RPMI8226 (cell line): Measurements from ENCODE around the gene PIP5KL1.

ENCODE experiments used
- DNase-seq: peaks from one replicate; pipeline ENCODE4 v3.0.0-alpha.2; 2015

The PIP5KL1 gene

DNA sequence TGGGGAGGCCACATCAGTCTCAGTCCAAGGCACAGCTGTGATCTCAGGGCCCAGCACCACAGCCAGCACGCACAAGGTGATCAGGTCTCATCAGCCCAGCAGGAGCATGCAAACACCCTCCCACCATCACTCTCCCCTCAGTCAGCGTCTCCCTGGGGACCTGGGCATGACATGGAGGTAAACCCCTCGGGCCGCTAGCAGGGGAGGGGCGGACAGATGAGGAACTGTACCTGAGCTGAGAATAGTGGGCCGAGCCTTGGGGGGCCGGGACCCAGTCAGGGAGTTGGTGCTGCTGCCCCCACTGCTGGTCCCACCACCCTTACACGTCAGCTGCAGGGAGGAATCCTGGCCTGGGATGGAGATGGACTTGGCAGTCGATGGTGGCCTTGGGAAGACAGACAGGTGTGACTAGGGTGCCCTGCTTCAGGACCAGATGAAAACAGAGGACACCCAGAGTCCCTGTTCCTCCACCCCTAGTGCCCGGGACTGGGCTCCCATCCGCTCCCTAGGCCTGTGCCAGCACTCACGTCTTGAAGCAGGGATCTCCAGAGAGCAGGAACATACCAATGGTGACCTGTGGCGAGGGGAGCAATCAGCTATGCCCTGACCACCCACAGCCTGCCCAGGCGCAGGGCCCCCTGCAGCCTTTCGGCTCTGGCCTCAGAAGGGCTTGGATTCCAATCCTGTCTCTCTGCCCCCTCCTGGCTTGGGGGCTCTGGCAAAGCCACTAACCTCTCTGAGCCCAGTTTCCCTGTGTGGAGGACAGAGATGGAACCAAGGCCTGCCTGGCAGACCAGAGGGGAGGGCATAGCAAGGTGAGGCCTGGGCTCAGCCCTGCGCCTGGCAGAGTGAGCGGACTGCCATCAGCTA is 17.5 kb upstream of the PIP5KL1 start:
- DNase-seq: no peak

DNA sequence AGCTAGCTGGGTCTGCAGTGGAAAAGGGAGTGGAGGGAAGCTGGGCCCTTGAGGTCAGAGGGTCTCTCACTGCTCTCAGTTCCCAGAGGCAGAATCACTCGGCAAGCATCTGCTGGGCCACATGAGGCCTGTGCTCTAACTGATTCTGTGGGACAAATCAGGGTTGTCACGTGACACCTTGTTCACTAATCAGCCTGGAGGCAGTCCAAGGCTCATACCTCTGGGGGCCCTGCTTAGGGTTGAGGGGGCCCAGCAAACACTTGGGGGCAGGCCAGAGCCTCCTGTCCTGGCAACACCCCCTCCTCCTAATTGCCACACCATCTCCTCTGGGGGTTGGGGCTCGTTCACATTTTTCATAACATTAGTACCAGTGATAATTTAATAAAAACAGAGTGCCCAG is 16.2 kb upstream of the PIP5KL1 start:
- no peak for DNase-seq

DNA sequence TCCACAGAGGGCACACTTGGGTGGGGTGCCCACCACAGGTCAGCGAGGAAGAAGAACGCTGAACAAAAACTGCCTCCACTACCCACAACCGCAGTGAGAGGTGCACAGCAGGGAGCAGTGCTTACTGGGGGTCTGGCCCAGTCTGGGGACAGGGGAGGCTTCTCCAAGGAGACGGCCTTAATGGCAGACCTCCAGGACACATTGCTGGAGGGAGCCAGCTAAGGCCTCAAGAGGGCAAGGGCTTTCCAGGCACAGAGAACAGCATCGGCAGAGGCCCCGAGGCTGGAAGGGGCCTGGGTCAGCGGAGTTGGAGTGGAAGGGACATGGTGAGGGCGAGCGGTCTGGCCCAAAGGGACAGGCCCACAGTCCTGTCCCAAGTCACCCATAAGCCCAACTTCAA is 15.4 kb upstream of the PIP5KL1 start:
- DNase-seq: no peak

DNA sequence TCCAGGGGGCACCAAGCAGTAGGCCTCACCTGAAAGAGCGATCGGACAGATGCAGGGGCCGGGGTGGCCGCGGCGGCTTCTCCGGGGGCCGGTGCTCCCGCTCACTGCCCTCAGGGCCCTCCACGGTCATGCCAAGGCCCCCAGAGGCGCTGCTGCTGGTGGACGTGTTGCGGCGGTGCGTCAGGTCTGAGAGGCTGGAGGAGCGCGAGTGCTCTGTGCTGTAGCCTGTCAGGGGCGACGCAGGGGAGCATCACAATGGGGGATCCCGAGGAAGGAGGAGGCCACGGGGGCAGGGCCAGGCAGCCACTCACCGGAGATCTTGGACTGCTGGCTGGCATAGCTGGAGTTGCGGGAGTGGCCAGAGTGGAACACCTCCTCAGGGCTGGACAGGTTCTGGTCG is 14.8 kb upstream of the PIP5KL1 start:
- no peak for DNase-seq

DNA sequence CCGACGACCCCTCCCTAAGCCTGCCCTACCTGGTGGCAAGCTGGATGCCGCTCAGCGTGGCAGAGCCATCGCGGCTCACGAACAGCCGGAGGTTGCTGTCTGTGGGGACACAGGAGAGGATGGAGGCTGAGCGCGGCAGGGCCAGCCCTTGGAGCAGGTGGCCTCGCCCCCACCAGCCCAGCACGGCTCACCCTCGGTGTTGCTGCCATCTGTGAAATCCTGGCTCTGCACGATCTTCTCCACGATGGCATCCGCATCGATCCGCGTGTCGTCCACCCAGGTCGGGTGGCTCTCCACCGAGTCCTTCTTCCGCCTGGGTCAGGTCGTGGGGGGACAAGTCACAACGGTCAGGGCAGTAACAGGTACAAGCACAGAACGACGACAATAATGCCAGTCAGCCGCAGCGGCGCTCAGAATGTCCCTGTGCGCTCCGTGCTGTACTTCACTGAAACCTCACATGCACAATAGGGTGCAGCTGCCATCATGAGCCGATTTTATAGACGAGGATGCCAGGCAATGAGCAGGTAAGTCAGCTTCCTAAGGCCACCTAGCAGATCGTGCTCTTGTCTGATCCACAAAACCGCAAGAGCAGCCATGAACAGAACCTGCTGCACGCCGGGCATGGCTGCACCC is 14.1 kb upstream of the PIP5KL1 start:
- no peak for DNase-seq

DNA sequence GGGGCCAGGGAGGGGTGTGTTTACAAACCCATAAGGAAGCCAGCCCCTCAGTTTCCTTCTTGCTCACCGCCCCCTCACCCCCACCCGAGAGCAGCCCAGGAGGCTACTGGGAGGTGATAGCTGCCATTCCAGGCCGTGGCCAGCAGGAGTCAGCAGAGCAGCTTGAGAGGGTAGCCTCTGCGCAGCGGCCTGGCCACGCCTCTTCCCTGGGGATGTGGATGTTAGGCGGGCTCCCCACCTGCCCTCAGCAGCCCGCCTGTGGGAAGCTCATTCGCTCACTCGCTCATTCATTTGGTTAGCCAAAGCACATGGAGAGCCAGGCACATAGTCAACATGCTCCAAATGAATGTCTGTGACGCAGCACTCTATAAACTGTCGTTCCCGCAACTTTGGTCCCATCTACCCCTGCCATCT is 13.2 kb upstream of the PIP5KL1 start:
- peak; percentile 79 for DNase-seq

DNA sequence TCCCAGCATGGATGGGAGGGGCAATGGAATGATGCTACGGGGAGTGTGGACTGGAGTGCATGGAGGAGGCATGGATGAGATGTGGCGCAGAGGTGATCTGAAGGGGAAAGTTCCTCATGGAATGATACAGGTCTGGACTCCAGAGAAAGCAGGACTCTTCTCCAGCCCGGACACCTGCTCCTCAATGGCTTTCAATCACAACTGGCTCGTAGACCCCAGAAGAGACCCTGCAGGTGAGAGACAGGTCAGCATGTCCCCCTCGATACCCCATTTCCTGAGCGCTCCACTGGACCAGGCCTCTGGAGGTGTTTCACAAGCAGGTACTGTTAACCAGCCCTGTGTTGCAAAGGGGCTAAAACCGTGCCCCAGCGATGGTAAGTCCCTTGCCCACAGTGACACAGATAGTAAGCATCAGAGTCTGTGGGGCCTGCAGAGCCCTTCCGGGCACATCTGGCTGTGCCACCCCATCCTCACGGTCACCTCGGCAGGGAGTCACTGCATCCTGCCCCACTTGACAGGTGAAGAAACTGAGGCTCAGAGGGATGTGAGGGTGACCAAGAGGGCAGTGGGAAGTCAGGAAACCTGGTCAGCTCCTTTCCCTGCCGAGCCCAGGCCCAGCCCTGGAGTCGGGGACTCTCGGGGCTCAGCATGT is 12.6 kb upstream of the PIP5KL1 start:
- DNase-seq: no peak

DNA sequence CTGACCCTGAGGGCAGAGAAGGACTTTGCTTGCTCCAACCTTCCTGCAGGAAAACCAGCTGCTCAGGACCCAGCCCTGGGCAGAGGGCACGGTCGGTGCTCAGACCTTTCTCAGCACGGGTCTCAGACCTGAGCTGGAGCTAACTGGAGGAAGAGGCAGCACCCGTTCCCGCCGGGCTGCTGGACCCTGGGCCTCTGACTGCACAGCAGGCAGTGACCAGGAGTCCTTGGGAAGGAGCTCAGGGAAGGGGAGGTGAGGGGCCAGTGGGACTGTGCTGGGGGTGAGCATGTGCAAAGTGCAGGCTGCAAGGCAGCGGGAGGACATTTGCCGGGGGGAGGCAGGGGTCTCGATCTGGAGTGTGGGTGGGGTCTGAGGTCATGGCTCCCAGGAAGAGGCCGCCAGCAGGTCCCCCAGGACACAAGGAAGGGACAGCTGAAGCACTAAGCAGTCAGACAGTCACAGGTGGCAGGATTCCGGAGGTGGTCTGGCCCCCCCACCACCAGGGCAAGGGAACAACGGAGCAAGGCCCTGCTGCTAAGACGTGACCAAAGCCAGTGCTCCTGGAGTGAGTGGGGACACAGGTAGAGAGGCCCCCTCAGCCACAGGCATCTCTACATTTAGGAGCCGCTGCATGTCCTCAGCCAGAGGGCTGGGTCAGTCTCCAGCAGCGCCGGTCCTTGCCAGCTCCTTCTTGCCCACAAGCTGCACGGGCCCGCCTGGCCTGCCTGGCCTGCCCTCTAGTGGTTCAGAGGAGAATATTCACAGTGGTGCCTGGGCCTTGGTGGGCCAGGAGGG is 11.8 kb upstream of the PIP5KL1 start:
- peak; percentile 80 for DNase-seq

DNA sequence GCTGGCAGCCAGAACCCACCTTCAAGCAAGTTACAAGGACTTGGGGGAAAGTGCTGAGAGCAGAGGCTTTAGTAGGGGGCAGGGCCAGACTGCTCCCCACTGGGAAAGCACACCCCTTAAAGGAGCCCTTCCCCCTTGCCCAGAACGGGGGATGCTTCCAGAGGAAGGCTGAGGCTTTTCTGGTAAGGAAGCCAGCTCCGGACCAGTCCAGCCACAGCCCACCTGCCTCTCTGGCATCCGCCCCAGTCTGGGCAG is 11.3 kb upstream of the PIP5KL1 start:
- no peak for DNase-seq

DNA sequence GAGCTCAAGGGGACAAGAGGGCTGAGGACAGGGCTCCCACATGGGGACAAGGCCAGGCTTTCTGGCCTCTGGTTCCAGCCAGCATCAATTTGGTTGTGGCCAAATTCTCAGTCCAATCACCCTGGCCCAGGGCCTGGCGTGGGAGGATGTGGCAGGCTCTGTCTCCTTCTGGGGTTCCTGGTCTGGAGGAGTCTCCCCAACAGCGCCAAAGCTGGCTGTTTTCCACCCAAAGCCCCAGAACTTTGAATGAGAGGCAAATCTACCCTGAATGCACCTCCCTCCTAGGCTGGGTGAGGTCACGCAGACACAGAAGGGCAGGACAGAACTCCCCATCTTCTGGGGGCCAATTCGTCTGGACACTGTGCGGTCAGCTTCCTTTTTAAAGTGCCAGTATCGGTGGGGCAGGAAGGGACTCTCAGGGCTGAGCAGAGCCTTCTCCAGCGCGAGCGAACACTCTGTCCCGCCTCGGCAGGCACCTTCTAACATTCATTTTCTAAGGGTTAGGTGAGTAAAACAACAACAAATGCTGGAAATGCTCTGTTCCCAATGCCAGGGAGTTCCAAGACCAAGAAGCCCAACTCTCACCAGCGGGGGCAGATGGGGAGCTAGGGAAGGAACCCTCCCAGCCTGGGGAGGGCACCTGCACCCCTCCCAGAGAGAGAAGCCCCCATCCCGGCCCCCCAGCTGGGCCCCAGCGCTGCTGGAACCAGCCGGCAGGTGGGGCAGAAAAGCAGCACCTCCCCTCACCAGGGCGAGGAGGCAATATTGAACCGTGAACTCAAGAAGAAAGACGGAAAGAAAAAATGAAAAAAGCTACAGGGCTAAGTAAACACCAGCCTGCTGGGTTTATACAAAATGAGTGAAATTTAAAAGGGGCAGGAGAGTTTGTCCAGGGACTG is 10.7 kb upstream of the PIP5KL1 start:
- DNase-seq: no peak

DNA sequence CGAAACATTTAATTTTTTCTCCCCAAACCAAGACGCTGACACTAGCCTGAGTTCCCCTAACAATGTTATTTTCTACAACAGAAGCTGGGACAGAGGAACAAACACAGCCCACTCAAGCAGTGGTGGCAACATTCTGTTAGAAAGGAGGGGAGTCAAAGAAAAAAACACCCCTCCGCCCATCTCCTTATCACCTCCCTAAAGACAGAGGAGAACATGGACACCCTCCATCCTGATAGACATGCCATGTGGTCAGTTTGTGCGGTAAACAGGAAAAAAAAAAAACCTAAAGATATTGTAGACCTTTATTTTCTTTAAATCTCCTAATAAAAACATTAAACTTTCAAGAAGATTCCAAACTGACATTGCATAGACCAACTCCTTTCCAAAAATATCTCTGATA is 10.0 kb upstream of the PIP5KL1 start:
- DNase-seq: no peak

DNA sequence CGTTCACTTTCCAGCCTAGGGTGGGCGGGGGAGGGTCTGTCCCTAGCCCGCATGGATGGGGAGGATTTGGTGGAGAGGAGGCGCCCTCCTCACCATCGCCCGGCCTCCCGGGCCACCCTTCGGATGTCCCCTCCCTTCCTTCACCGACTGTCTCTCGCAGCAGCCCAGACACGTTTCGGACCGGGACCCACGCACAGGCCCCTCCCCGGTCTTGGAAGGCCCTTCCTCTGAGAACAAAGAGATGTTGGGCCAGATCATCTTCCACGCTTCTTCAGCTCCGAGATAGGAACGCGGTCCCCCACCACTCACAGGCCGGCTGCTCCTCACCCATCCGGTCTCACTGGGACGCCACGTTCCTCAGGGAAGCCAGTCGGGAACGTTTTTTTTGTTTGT is 7.7 kb upstream of the PIP5KL1 start:
- no peak for DNase-seq

DNA sequence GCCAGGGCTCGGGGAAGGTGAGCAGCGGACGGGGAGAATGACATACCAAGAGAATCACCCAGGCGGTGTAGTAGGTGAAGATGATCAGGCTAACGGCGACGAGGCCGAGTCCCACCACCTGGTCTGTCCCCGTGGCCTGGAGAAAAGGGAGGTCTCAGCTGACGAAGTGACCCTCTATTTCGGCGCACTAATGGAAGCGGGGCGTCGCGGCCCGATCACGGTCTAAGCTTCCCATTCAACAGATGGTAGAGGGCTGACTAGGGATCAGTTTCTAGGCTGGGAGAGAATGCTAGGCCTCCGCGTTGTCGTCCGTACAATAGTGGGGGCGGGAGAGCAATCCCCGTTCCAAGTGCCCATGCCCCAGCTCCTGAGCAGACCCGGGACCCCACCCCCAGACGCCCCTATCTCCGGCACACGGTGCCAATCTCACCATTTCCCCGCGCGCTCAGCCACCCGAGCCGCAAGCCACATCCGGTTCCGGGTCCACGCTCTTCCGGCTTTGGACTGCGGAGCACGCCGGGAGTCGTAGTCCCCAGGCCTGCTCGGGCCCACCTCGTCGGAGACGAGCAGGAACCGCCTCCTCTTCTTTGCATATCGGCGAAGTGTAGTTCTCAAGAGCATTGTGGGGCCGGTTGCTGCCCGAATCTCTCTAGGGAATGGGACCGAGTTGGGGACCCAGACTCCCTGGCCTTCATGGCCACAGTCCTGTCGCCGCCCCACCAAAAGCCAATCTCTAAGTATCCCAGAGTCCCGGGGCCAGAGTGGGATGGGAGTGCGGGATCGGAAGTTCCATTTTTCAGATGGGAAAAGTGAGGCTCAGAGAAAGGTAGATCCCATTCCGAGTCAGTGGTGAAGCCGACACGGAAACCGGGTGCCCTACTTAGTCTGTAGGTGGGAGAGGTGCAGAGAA is 7.1 kb upstream of the PIP5KL1 start, which contains the start of gene DPM2:
TSS of gene DPM2 (minus strand) at position 467 of the 910 bp plus-strand sequence. CDS start at position 433, 34 bp downstream.
- peak; percentile 97 for DNase-seq

DNA sequence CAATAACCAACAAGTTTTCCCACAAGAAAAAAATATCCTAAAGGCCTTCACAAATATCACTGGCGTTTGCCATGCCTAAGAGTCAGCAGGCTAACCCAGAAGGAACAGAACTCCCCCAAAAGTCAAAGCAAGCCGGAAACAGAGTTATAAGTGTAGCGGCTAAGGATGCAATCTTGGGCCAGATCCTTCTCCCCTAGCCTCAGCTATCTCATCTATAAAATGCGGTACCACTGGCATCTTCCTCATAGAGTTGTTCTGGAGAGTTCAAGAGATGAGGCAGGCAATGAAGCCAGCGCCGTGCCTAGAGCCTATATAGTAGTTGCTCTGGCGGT is 6.4 kb upstream of the PIP5KL1 start:
- DNase-seq: no peak

DNA sequence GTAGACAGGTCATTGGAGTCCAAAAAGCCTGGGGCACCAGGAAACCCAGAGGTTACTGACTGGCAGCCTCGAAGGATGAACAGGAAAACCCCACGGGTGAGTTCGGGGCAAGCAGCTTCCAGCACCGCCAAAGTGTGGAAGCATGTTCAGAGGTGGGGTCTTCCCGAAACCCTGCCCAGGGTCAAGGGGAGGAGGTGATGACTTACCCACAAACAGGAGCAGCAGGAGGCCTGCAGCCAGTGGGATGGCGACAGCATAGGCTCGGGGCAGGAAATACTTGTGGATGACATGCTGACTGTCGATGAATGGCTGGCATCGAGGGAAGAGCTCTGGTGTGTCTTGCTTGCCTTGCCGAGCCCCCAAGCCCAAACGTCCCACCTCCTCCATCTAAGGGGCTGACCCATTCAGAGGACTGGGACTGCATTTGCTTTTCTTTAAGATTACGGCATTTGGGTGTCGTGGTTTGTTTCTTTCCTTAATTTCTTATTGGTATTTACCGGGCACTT is 5.8 kb upstream of the PIP5KL1 start:
- no peak for DNase-seq

DNA sequence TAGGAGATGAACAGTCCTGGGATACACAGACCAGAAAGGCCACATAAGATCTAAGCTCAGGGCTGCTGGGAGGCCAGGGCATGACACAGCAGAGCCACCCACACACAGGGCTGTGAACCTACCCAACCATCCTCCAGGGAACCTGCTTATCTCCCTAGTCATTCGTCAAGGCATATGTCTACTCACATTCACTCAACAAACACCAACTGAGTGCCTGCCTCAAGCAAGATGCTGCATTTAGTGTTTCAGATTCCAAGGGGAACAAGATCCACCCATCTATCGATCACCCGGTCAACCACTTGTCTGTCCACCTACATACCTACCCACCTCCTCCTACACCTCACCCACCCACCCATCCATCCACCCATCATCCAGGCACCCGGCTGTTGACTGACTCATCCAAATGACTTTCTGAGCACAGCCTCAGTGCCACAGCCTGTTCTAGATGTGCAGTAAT is 5.2 kb upstream of the PIP5KL1 start:
- no peak for DNase-seq

DNA sequence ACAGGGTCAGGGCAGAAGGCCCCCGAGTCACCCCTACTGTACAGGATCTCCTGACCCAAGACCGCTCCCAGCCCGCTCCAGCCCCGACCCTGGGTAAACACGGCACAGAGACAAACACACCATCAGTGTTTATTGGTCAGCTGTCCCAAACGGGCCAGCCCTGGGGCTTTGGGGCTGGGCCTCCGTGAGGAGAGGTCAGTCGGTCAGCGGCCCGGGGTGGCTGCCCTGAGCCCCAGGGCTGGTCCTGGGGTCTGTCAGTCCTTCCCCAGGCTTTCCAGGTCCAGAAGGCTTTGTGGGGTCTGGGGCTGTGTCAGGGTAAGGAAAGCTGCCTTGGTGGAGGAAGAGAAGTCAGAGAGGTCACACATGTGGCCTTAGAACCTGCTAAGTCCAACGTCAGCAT is 4.4 kb upstream of the PIP5KL1 start:
- no peak for DNase-seq

DNA sequence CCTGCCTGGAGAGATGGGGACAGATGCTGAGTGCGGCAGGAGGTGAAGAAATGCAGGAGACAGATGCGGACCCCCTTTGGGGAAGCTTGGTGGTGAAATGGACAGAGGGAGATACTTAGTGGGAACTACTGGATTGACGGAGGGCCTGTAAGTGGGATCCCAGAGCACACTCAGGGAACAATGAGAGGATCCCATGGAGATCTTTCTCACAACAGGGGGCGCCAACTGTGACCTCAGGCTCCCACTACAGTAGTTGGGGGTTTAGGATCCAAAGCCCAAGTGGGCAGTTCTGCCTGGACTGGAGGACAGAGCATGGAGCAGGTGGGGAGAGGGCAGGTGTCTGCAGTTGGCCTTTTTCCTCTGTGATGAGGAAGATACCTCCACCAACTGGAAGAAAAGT is 3.7 kb upstream of the PIP5KL1 start:
- DNase-seq: no peak

DNA sequence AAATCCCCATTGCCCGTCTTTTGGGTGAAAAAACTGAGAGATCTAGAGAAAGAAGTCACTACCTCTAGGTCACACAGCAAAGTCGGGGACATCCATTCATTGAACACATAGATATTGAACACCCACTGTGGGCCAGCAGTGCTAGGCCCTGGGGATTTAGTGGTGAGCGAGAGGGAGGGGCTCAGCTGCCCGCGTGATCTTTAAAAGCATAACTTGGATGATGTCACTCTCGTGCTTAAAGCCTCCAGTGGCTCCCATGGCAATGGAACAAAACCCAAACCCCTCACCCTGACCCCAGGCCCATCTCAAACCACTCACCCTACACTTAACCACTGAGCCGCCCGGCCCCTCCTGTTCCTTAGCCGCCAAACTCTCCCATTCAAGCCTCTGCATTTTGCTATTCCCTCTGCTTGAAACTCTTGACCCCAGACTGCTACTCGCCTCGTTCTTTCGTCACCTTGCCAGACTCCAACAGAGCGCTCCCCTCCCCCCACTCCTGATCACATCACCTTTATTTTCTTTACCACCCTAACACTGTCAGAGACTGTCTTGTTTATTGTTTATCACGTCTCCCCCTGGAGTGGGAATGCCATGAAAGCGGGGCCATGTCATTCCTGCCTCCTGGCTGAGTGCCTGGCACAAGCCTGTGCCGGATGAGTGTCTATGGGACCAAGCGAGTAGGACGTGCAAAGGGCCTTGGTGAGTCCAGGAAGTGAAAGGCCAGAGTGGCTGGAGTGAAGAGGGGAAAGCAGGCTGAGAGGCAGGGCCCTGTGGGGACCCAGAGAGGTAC is 710 bp upstream of the PIP5KL1 start:
- DNase-seq: peak; percentile 70

DNA sequence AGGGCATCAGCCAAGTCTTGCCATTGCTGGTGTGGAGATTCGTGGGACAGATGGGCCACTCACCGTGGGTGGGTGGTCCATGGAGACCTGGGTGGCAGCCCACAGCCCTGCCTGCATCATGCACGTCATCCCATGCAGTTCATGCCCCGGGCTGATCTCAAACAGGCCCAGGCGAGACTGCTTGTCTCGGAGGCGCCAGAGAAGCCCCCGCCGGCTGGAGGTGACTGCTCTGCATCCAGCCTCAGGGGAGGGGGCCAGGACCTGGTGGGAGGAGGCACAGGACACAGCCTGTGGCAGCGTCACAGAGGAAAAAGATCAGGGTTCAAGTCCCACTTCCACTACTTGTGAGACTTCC is 975 bp downstream of the PIP5KL1 start:
- no peak for DNase-seq
